Measurements from ENCODE around the gene LRTM1.

Gene LRTM1

GRCh38 chr3:54965746-54966145 lies 37.9 kb upstream of the LRTM1 start:
- CTCF ChIA-PET = no interaction called here
- H3K27ac ChIP-seq (ENCODE audit: extremely low read depth, low read depth, low read length) = no peak overlapping the region
- TF ChIP-seq ZNF19 (tag by site-specific recombination; IDR thresholded peaks at IDR 0.05; ENCODE audit: low read depth) (no peak), ZSCAN30 (tag by site-specific recombination; IDR thresholded peaks at IDR 0.05) (no peak), KLF10 (tag by site-specific recombination; IDR thresholded peaks at IDR 0.05) (no peak), ZNF133 (tag by site-specific recombination; IDR thresholded peaks at IDR 0.05) (no peak), ZNF24 (tag by site-specific recombination; IDR thresholded peaks at IDR 0.05) (no peak), ZNF610 (tag by site-specific recombination; IDR thresholded peaks at IDR 0.05; ENCODE audit: borderline replicate concordance) (no peak), ZNF518A (tag by site-specific recombination; conservative IDR thresholded peaks at IDR 0.05; ENCODE audit: low read depth) (no peak), HOXC10 (CRISPR knock-in tag; IDR thresholded peaks at IDR 0.05) (no peak), ZNF26 (tag by site-specific recombination; IDR thresholded peaks at IDR 0.05) (no peak), ZNF311 (tag by site-specific recombination; IDR thresholded peaks at IDR 0.05; ENCODE audit: borderline replicate concordance) (no peak), ZSCAN16 (tag by site-specific recombination; IDR thresholded peaks at IDR 0.05) (no peak), MEIS1 (CRISPR knock-in tag; IDR thresholded peaks at IDR 0.05; ENCODE audit: borderline replicate concordance) (no peak), ZNF114 (tag by site-specific recombination; IDR thresholded peaks at IDR 0.05) (no peak)
- TF ChIP-seq, protein P1, sequence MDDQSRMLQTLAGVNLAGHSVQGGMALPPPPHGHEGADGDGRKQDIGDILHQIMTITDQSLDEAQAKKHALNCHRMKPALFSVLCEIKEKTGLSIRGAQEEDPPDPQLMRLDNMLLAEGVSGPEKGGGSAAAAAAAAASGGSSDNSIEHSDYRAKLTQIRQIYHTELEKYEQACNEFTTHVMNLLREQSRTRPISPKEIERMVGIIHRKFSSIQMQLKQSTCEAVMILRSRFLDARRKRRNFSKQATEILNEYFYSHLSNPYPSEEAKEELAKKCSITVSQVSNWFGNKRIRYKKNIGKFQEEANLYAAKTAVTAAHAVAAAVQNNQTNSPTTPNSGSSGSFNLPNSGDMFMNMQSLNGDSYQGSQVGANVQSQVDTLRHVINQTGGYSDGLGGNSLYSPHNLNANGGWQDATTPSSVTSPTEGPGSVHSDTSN (CRISPR knock-in tag; IDR thresholded peaks at IDR 0.05) = no peak
- TF ChIP-seq, protein P2, sequence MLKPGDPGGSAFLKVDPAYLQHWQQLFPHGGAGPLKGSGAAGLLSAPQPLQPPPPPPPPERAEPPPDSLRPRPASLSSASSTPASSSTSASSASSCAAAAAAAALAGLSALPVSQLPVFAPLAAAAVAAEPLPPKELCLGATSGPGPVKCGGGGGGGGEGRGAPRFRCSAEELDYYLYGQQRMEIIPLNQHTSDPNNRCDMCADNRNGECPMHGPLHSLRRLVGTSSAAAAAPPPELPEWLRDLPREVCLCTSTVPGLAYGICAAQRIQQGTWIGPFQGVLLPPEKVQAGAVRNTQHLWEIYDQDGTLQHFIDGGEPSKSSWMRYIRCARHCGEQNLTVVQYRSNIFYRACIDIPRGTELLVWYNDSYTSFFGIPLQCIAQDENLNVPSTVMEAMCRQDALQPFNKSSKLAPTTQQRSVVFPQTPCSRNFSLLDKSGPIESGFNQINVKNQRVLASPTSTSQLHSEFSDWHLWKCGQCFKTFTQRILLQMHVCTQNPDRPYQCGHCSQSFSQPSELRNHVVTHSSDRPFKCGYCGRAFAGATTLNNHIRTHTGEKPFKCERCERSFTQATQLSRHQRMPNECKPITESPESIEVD (tag by site-specific recombination; IDR thresholded peaks at IDR 0.05) = no peak
- H3K4me3 ChIP-seq (ENCODE audit: low read depth, low read length) = no peak overlapping the region
- no peaks in the 10 kb centered on the region for H3K4me1 ChIP-seq (ENCODE audit: control insufficient read depth, insufficient read depth, low read length)
- no peaks in the 10 kb centered on the region for H3K36me3 ChIP-seq (ENCODE audit: control insufficient read depth in 2 of 2, insufficient read depth in 1 of 2, low read length in 2 of 2)
- POLR2A ChIA-PET = no interaction called here
- H3K9me3 ChIP-seq (ENCODE audit: control insufficient read depth, insufficient read depth, low read depth, low read length) = no peaks in the 10 kb centered on the region

DNA sequence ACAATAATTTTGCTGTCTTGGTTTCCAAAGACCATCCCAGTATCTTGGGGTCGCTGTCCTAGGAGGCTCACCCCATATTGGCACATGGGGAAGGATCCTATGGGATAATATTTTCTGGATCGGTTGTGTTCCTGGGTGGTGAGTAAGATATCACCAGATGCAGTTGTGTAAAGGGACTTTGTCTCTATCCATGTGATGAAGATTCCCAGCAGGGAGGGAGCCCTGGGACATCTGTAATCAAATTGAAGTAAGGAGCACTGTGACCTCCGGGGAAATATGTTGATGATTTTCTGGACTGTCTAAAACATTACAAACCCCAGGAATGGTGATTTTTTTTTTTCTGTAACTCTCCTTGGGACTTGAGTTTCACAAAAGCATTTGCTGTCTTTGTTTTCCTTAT lies 36.2 kb upstream of the LRTM1 start:
- Histone ChIP-seq H3K36me3 (ENCODE audit: control insufficient read depth in 2 of 2, insufficient read depth in 1 of 2, low read length in 2 of 2) (no peaks in the 10 kb centered on the region), H3K4me1 (ENCODE audit: control insufficient read depth, insufficient read depth, low read length) (no peaks in the 10 kb centered on the region), H3K4me3 (ENCODE audit: low read depth, low read length) (no peak overlapping the region), H3K9me3 (ENCODE audit: control insufficient read depth, insufficient read depth, low read depth, low read length) (no peaks in the 10 kb centered on the region), H3K27ac (ENCODE audit: extremely low read depth, low read depth, low read length) (no peak overlapping the region)
- POLR2A ChIA-PET = no interaction called here
- CTCF ChIA-PET = interaction anchor here (0.6 kb wide), 1 partner anchor 323 kb away, joined by 3 read pairs; no protein-coding TSS in a partner anchor
- TF ChIP-seq ZNF624 (tag by site-specific recombination; IDR thresholded peaks at IDR 0.05) (no peak), BCL11B (tag by site-specific recombination; IDR thresholded peaks at IDR 0.05; ENCODE audit: low read depth) (no peak), IKZF3 (tag by site-specific recombination; IDR thresholded peaks at IDR 0.05) (no peak), ZNF843 (tag by site-specific recombination; IDR thresholded peaks at IDR 0.05) (no peak)
- TF ChIP-seq, protein P3, sequence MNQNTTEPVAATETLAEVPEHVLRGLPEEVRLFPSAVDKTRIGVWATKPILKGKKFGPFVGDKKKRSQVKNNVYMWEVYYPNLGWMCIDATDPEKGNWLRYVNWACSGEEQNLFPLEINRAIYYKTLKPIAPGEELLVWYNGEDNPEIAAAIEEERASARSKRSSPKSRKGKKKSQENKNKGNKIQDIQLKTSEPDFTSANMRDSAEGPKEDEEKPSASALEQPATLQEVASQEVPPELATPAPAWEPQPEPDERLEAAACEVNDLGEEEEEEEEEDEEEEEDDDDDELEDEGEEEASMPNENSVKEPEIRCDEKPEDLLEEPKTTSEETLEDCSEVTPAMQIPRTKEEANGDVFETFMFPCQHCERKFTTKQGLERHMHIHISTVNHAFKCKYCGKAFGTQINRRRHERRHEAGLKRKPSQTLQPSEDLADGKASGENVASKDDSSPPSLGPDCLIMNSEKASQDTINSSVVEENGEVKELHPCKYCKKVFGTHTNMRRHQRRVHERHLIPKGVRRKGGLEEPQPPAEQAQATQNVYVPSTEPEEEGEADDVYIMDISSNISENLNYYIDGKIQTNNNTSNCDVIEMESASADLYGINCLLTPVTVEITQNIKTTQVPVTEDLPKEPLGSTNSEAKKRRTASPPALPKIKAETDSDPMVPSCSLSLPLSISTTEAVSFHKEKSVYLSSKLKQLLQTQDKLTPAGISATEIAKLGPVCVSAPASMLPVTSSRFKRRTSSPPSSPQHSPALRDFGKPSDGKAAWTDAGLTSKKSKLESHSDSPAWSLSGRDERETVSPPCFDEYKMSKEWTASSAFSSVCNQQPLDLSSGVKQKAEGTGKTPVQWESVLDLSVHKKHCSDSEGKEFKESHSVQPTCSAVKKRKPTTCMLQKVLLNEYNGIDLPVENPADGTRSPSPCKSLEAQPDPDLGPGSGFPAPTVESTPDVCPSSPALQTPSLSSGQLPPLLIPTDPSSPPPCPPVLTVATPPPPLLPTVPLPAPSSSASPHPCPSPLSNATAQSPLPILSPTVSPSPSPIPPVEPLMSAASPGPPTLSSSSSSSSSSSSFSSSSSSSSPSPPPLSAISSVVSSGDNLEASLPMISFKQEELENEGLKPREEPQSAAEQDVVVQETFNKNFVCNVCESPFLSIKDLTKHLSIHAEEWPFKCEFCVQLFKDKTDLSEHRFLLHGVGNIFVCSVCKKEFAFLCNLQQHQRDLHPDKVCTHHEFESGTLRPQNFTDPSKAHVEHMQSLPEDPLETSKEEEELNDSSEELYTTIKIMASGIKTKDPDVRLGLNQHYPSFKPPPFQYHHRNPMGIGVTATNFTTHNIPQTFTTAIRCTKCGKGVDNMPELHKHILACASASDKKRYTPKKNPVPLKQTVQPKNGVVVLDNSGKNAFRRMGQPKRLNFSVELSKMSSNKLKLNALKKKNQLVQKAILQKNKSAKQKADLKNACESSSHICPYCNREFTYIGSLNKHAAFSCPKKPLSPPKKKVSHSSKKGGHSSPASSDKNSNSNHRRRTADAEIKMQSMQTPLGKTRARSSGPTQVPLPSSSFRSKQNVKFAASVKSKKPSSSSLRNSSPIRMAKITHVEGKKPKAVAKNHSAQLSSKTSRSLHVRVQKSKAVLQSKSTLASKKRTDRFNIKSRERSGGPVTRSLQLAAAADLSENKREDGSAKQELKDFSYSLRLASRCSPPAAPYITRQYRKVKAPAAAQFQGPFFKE (tag by site-specific recombination; IDR thresholded peaks at IDR 0.05; ENCODE audit: borderline replicate concordance) = no peak
